ENCODE results near the gene TMEM266.

TMEM266 gene

GRCh38 chr15:76134537-76134936 is 74.8 kb downstream of the TMEM266 start:
- no peak for DNase-seq (ENCODE audit: low read depth, low spot score)

- no peak for DNase-seq (ENCODE audit: low read depth, low spot score)
These were observed 75.7 kb downstream of the TMEM266 start for GRCh38 chr15:76135516-76135915.

DNA sequence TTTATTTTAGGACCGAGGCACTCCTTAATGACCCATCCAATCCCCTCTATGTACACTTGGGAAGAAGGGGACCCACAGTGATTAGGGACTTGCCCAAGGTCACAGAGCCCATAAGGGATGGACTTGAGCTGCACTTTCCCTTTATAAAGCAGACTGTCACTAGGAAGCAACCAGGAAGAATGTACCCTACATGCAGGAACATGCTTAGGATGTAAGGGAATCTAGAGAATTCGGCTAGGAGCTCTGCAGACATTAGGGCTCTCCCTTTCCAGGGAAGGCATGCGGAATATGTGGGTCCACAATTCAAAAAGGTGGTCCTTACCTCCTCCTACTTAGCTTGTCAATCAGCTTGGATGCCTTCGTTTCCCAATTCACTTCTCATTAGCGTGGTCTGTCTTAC is 78.7 kb downstream of the TMEM266 start:
- no peak for DNase-seq (ENCODE audit: low read depth, low spot score)

DNA sequence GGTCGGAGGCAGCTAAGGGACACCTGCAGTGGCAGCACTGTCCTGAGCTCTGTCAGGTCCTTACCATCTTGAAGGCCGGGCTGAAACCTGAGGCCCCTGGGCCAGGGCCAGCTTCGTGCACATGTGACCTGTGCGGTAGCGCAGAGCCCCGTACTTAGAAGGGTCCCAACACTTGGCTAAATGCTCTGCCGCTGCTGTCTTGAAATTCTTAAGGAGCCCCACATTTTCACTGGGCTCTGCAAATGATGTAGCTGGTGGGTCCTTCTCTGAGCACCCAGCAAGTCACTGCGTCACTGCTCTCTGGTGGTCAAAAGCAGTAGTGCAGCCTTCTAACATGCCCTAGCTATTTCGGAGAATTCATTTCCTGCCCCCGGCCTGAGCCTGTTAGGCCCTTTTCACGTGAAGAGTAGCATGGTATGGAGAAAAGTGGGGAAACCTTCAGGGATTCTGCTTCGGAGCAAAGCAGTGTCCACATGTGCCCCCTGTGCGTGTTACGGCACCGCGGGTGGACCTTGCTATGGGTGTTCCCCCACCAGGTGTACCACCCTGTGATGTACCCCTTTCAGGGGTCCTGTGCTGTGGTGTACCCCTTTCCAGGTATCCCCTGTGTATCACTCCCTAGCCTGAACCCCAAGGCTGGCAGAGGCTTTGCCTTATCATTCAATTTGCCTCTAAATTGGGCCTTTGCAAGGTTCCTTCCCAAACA is 79.7 kb downstream of the TMEM266 start:
- DNase-seq (ENCODE audit: low read depth, low spot score) = peak; percentile 62

DNA sequence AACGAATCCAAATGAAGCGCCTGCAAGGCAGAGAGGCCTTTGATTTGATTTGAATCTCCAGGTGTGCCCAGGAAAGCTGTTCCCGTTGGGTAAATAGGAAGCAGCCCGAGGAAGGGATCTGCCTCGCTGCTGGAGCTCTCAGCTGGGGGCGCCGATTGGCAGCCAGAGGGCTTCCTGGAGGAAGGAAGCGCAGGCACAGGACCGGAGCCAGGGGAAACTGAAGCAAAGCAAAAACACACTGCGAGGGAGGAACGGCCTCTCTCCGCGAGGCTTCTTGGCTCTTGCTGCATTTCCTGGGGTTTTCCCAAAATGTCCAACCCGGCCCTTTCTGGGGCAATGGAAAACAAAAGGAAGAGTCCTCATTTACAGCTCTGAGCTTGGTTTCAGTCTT is 80.3 kb downstream of the TMEM266 start:
- no peak for DNase-seq (ENCODE audit: low read depth, low spot score)

DNA sequence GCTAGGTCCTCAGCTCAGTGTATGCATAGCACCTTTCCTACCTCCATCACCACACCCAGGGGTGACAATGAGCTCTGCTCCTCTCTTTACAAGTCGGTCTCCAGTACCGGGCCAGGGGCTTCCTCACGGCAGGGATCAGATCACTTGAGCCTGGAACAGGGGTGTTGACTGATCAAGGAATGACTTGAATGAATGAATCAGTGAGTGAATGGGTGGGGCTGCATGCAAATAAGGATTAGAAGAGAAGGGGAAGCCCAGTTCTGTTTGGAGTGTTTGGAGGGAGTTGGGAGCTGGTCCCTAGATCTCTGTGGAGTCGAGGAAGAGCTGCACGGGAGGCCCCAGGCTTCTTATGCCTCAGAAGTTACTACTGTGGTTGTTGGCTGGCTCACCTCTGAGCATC is 87.0 kb downstream of the TMEM266 start:
- no peak for DNase-seq (ENCODE audit: low read depth, low spot score)

GRCh38 chr15:76147906-76148570 is 88.3 kb downstream of the TMEM266 start:
- DNase-seq (ENCODE audit: low read depth, low spot score) = peak; percentile 44

DNA sequence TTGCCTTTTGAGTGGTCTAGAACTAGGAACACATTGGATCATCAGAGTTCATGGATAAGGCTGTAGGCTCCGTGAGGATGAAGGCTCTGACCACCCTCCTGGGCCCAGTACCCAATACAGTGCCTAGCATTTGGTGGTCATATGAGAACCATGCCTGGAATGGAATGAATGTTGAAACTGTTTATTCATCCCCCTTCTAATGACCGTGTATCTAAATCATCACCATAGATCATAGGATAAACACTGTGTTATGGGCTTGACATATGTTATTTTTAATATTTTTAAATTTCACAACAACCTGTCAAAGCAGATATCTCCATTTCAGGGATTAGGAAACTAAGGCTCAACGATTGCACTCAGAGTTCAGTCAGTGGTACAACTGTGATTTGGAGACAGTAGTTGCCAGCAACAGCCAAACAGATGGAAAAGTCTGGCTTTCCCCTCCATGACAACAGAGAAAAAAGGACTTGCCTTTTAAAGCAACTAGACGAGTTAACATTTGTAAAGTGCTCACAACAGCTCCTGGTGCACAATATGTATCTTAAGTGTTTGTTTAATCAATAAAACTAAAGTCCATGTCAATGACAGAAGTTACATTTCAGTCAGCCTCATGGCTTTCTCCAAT is 89.6 kb downstream of the TMEM266 start:
- DNase-seq (ENCODE audit: low read depth, low spot score) = no peak

GRCh38 chr15:76150513-76150912 is 90.7 kb downstream of the TMEM266 start:
- no peak for DNase-seq (ENCODE audit: low read depth, low spot score)

DNA sequence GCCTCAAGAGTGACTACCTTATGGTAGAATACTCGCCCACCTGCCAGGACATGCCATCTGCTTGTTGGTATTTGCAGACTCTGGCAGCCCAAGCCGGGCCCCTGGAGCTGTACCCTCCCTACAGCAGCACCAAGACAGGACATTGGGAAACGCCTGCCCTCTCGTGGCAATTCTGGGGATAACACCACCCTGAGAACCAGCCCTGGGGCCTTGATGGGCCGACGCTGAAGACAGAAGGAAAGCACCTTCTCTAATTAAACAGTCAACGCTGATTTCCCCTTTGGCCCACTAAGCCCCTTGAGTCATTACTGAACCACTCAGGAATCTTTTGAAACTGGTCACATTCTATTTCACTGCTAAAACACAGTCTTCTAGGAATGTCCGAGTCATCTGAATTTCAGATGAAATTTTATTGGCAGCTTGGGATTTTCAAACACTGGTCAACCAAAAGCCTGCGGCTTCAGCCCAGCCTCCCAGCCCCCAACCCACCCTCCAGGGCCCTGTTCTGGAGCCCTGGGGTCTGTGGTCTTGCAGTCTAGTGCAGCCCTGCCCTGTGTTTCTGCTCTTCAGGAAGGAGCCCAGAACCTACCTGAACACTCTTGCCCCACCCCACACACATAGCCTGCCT is 91.3 kb downstream of the TMEM266 start:
- peak; percentile 59 for DNase-seq (ENCODE audit: low read depth, low spot score)

DNA sequence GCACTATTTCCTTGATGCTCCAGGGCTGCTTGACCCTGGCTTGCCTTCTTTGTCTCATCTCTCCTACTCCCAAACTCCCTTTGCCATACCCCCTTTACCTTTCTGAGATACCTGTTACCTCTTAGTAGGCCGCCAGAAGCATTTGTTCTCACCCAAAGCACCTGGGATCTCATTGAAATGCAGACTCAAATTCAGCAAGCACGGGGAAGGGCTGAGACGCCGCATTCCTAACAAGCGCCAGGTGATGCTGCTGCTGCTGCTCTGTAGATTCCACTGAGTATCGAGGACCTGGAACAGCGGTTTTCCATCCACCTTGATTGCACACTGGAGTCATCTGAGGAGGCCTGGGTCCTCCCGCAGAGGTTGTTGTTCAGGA is 91.8 kb downstream of the TMEM266 start:
- no peak for DNase-seq (ENCODE audit: low read depth, low spot score)

DNA sequence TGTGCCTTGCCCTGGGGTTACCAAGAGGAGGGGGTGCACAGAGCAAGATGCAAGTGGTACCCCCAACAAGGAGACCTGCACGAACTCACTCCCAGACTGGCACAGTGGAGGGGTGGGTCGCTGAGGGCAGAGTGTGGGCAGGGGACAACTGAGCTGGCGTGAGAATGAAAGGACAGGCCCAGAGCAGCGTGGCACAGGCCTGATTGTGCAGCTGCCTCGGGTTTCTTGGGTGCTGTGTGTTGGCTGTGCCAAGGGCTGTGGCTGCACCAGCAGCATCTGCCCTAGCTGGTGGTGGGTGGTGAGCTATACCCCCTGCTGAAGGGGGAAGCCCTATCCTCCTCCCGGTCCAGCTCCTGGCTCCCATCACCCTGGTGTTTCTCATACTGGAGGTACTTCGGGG is 92.4 kb downstream of the TMEM266 start:
- DNase-seq (ENCODE audit: low read depth, low spot score) = no peak

DNA sequence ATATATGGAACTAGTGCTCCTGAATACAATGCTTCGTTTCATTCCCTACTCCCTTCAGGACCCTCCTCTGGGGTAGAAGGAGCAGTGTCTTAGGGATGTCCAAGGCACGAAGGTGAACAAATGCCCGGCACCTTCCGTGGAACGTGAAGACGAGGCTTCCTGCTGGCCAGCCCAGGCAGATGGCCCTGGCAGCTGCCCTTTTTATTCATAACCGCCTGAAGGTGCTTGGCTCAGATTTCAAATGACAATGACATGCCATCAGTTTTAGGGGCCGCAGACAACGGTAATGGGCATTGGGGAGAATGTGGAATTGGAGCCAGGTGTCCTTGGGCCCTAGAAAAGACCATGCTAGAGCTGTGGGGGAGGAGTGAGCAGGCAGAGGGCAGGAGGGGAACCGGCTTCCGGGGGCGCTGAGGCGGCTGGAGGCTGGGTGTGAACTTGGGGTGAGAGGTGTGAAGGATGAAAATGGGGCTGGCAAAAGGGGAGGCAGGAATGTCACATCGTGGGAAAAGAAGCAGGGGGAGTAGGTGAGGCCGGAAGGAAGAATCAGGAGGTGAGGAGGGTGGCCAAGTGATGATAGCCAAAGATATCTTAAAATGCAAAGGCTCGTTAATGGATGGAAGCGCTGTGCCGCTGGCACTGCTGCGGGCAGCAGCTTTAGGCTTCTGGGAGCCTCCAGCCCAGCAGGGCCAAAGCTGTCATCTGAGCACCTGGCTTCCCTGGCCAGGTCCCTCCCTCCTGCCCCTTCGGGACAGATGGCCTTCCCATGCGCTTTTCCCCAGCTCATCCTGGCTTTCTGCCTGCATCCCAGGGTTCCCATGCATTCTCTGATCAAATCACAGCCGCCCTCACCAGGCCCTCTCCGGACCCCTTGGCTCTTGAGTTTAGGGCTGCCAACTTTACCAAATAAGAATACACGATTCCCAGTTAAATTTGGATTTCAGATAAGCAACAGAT is 93.7 kb downstream of the TMEM266 start:
- DNase-seq (ENCODE audit: low read depth, low spot score) = no peak

DNA sequence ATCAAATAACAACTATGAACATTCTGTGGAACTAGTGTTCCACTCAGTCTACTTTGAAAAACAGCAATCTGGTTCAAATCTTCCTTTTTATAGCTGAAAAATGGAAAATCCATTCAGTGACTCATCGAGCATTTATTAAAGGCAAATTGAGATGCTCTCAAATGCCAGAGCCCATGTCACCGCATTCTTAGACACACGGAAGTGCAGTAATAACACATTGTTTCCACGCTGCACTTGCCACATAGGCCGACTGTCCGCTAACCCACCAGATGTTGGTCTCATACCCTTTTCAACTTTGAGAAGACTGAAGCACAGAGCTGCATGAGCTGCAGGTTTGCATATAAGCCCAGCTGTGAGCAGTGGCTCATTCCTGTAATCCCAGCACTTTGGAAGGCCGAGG is 95.9 kb downstream of the TMEM266 start:
- DNase-seq (ENCODE audit: low read depth, low spot score) = no peak

GRCh38 chr15:76158226-76158625 is 98.4 kb downstream of the TMEM266 start:
- no peak for DNase-seq (ENCODE audit: low read depth, low spot score)

DNA sequence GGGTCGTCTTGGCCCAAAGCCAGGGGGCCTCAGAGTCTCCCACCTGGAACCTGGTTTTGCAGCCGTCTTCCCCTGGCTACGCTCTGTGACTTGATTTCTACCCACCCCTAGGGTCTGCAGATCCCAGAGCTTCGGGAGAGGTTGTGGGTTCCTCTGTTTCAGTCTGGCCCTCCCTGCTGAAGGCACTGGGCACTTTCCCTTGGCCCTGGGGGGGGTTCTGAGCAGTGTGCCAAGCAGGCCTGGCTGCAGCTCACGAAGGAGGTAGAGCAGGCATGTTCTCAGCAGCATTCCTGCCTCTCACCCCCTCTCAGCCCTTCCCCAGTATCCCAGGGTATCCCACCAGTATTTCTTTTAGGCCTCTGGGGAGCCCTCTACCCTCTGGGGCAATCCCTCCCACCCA is 99.0 kb downstream of the TMEM266 start:
- DNase-seq (ENCODE audit: low read depth, low spot score) = no peak

DNA sequence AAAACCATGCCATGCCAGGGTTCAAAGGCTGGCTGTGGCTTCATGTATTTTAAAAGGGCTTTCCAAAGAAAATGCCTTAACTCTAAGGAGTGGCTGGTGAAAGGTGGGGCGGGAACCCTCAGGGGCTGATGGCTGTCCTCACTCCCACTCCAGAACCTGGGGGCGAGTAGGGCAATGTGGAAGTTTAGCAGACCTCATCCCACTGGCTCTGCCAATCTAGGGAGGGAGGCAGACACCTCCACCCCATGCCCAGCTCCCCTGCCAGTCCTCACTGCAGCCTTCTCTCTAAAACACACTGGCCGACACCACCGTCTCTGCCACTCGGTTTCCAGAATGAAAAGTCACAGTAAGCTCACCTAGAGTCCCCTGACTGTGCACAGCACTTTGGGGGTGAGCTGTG is 99.5 kb downstream of the TMEM266 start:
- DNase-seq (ENCODE audit: low read depth, low spot score) = no peak

GRCh38 chr15:76160426-76161152 is 100.8 kb downstream of the TMEM266 start:
- no peak for DNase-seq (ENCODE audit: low read depth, low spot score)

GRCh38 chr15:76161153-76162035 is 101.6 kb downstream of the TMEM266 start:
- no peak for DNase-seq (ENCODE audit: low read depth, low spot score)

- no peak for DNase-seq (ENCODE audit: low read depth, low spot score)
These were observed 102.2 kb downstream of the TMEM266 start for GRCh38 chr15:76162036-76162398.
